Osteoblast (primary cell): Measurements from ENCODE around the gene SERPINB7. TPM values are rescaled to one million over a fixed set of nuclear protein-coding genes. Genes with fewer than 3 reads are reported as not detected.

Experiments used
- DNase-seq: peaks from one replicate; pipeline ENCODE4 v3.0.0; 2011; ENCODE audit warnings: low spot score, mixed read lengths; ENCODE audit not compliant: insufficient read length; ENCODE audit errors: missing footprints
- H2AFZ ChIP-seq: 2 replicates; pipeline ENCODE4 v1.6.0; 2011; ENCODE audit warnings: mild to moderate bottlenecking, low read length
- H3K27ac ChIP-seq: 2 replicates; pipeline ENCODE4 v1.5.1; 2011; ENCODE audit warnings: mild to moderate bottlenecking, low read depth, low read length, moderate library complexity
- H3K27me3 ChIP-seq: 2 replicates; pipeline ENCODE4 v1.6.0; 2012; ENCODE audit warnings: mild to moderate bottlenecking, control low read depth, inconsistent platforms, low read length, moderate library complexity; ENCODE audit not compliant: insufficient read depth
- H3K36me3 ChIP-seq: 2 replicates; pipeline ENCODE4 v1.5.1; 2011; ENCODE audit warnings: mild to moderate bottlenecking, low read length, control low read depth, moderate library complexity; ENCODE audit not compliant: insufficient read depth
- H3K4me1 ChIP-seq: 2 replicates; pipeline ENCODE4 v1.5.1; 2011; ENCODE audit warnings: mild to moderate bottlenecking, low read length, control low read depth, moderate library complexity; ENCODE audit not compliant: insufficient read depth
- H3K4me2 ChIP-seq: 2 replicates; pipeline ENCODE4 v1.6.0; 2011; ENCODE audit warnings: mild to moderate bottlenecking, low read length; ENCODE audit not compliant: insufficient read depth
- H3K4me3 ChIP-seq: fragments of 200-600 bp; sonication (generic); 3 replicates; pipeline ENCODE4 v1.5.1; 2012; ENCODE audit warnings: mild to moderate bottlenecking, low read length, inconsistent platforms; ENCODE audit not compliant: insufficient read depth
- H3K79me2 ChIP-seq: 2 replicates; pipeline ENCODE4 v1.6.0; 2012; ENCODE audit warnings: mild to moderate bottlenecking, low read length, control low read depth, inconsistent platforms; ENCODE audit not compliant: insufficient read depth
- H3K9me3 ChIP-seq: 2 replicates; pipeline ENCODE4 v1.5.1; 2011; ENCODE audit warnings: low read depth, low read length, control low read depth
- H4K20me1 ChIP-seq: 2 replicates; pipeline ENCODE4 v1.6.0; 2012; ENCODE audit warnings: mild to moderate bottlenecking, low read length, control low read depth; ENCODE audit not compliant: insufficient read depth
- CTCF ChIP-seq: IDR thresholded peaks from 2 replicates; pipeline ENCODE4 v1.5.1; 2011; ENCODE audit warnings: mild to moderate bottlenecking, low read depth, low read length, moderate library complexity; ENCODE audit errors: extremely low read depth
- total RNA-seq: library from RNA; depleted of rRNA; stranded (reverse); fragments of >200 nt; gene quantifications from 2 replicates; pipeline ENCODE4 v1.2.3, GENCODE V29; 2012

Gene SERPINB7
- total RNA-seq, 1 donor = 0.36 TPM

GRCh38 chr18:63774511-63774910 is 707 bp upstream of the SERPINB7 start:
- no peaks in the 10 kb centered on the region for H3K79me2 ChIP-seq
- no peak overlapping the region for H3K4me3 ChIP-seq
- H3K9me3 ChIP-seq = no peaks in the 10 kb centered on the region
- peak overlapping the region; percentile 49 for H2AFZ ChIP-seq
- no peaks in the 10 kb centered on the region for H3K27me3 ChIP-seq
- no peak for DNase-seq
- H3K36me3 ChIP-seq = no peaks in the 10 kb centered on the region
- H3K4me1 ChIP-seq = peaks cover 20% of the 10 kb centered on the region
- no peak overlapping the region for H3K4me2 ChIP-seq
- no peaks in the 10 kb centered on the region for H4K20me1 ChIP-seq
- TF ChIP-seq CTCF = no peak
- peak overlapping the region; percentile 35 for H3K27ac ChIP-seq

GRCh38 chr18:63779386-63779785 is 4.2 kb downstream of the SERPINB7 start:
- Histone ChIP-seq H3K27me3 (no peaks in the 10 kb centered on the region), H4K20me1 (no peaks in the 10 kb centered on the region), H3K79me2 (no peaks in the 10 kb centered on the region), H3K4me1 (peaks cover 18% of the 10 kb centered on the region), H3K27ac (no peak overlapping the region), H3K4me3 (no peak overlapping the region), H2AFZ (no peak overlapping the region), H3K4me2 (no peak overlapping the region), H3K9me3 (no peaks in the 10 kb centered on the region), H3K36me3 (no peaks in the 10 kb centered on the region)
- TF ChIP-seq CTCF = no peak
- no peak for DNase-seq

GRCh38 chr18:63783394-63783793 is 8.2 kb downstream of the SERPINB7 start:
- peaks cover 6% of the 10 kb centered on the region for H3K4me1 ChIP-seq
- H3K79me2 ChIP-seq = no peaks in the 10 kb centered on the region
- H3K4me3 ChIP-seq = no peak overlapping the region
- TF ChIP-seq CTCF = no peak
- DNase-seq = no peak
- H3K4me2 ChIP-seq = no peak overlapping the region
- H3K36me3 ChIP-seq = no peaks in the 10 kb centered on the region
- H3K9me3 ChIP-seq = no peaks in the 10 kb centered on the region
- no peaks in the 10 kb centered on the region for H4K20me1 ChIP-seq
- H3K27me3 ChIP-seq = no peaks in the 10 kb centered on the region
- H2AFZ ChIP-seq = no peak overlapping the region
- H3K27ac ChIP-seq = no peak overlapping the region

- Histone ChIP-seq H2AFZ (peak overlapping the region; percentile 23), H3K36me3 (no peaks in the 10 kb centered on the region), H3K4me2 (no peak overlapping the region), H3K4me1 (peaks cover 10% of the 10 kb centered on the region), H3K79me2 (no peaks in the 10 kb centered on the region), H3K4me3 (no peak overlapping the region), H3K27me3 (no peaks in the 10 kb centered on the region), H4K20me1 (no peaks in the 10 kb centered on the region), H3K27ac (no peak overlapping the region), H3K9me3 (no peaks in the 10 kb centered on the region)
- DNase-seq = peak; percentile 50
- TF ChIP-seq CTCF = no peak
These were observed 9.7 kb downstream of the SERPINB7 start for GRCh38 chr18:63784787-63785452.
